ENCODE results near the gene ARSA. TPM values are rescaled to one million over a fixed set of nuclear protein-coding genes. Genes with fewer than 3 reads are reported as not detected.

Gene ARSA
- polyA plus RNA-seq, 1 experiment: 36.9 TPM

- DNase-seq (ENCODE audit: low read depth): no peak
- CTCF ChIA-PET: interaction anchor here (1.4 kb wide), 1 partner anchor 11 kb away, joined by 4 read pairs; no protein-coding TSS in a partner anchor
- TF ChIP-seq CTCF (IDR thresholded peaks at IDR 0.05; ENCODE audit: insufficient read depth, low read depth, low read length): no peak
- peaks cover 8% of the 10 kb centered on the region for H3K36me3 ChIP-seq (ENCODE audit: control insufficient read depth, insufficient read depth, low read length)
- POLR2A ChIA-PET: no interaction called here
- no peaks in the 10 kb centered on the region for H3K27me3 ChIP-seq (ENCODE audit: control insufficient read depth, insufficient read depth, low read length)
- H3K4me3 ChIP-seq (ENCODE audit: low read depth, low read length): peak overlapping the region; percentile 61
Measured at GRCh38 chr22:50583294-50583861, 44.6 kb downstream of the ARSA start.

GRCh38 chr22:50582493-50583293 lies 45.3 kb downstream of the ARSA start, which contains the start of gene CHKB:
TSS of gene CHKB (minus strand) at chr22:50582849. CDS start at chr22:50582781, 68 bp downstream.
- TF ChIP-seq CTCF (IDR thresholded peaks at IDR 0.05; ENCODE audit: insufficient read depth, low read depth, low read length): no peak
- DNase-seq (ENCODE audit: low read depth): peak; percentile 80
- Histone ChIP-seq H3K27me3 (ENCODE audit: control insufficient read depth, insufficient read depth, low read length) (no peaks in the 10 kb centered on the region), H3K4me3 (ENCODE audit: low read depth, low read length) (peak within 1 kb of the TSS; percentile 83), H3K36me3 (ENCODE audit: control insufficient read depth, insufficient read depth, low read length) (peaks cover 8% of the 10 kb centered on the region)
- POLR2A ChIA-PET: no interaction called here
- CTCF ChIA-PET: interaction anchor here (1.2 to 2.2 kb wide), 3 partner anchors 11 to 57 kb away, joined by 3 to 9 read pairs (median 4); partner anchors contain the start of gene SCO2

- H3K27me3 ChIP-seq (ENCODE audit: control insufficient read depth, insufficient read depth, low read length): no peaks in the 10 kb centered on the region
- no peak for TF ChIP-seq CTCF (IDR thresholded peaks at IDR 0.05; ENCODE audit: insufficient read depth, low read depth, low read length)
- peak overlapping the region; percentile 83 for H3K4me3 ChIP-seq (ENCODE audit: low read depth, low read length)
- CTCF ChIA-PET: interaction anchor here (1.1 to 2.2 kb wide), 4 partner anchors 10 to 56 kb away, joined by 3 to 9 read pairs (median 4); partner anchors contain the start of genes SCO2 and SYCE3
- POLR2A ChIA-PET: no interaction called here
- peaks cover 8% of the 10 kb centered on the region for H3K36me3 ChIP-seq (ENCODE audit: control insufficient read depth, insufficient read depth, low read length)
- DNase-seq (ENCODE audit: low read depth): no peak
Measured at GRCh38 chr22:50581950-50582492, 45.9 kb downstream of the ARSA start.

- Histone ChIP-seq H3K27me3 (ENCODE audit: control insufficient read depth, insufficient read depth, low read length) (no peaks in the 10 kb centered on the region), H3K4me3 (ENCODE audit: low read depth, low read length) (peak overlapping the region; percentile 83), H3K36me3 (ENCODE audit: control insufficient read depth, insufficient read depth, low read length) (peaks cover 8% of the 10 kb centered on the region)
- DNase-seq (ENCODE audit: low read depth): no peak
- ChIA-PET CTCF (interaction anchor here (0.7 to 2.2 kb wide), 5 partner anchors 12 to 128 kb away, joined by 3 to 9 read pairs (median 3); partner anchors contain the start of genes SCO2 and SYCE3), POLR2A (no interaction called here)
- TF ChIP-seq CTCF (IDR thresholded peaks at IDR 0.05; ENCODE audit: insufficient read depth, low read depth, low read length): no peak
Measured at GRCh38 chr22:50581031-50581949, 46.7 kb downstream of the ARSA start.
